HG02852 (cell line): ENCODE data around the gene GALNT1.
"Not testable (repeated sequence)": the region's sequence is repeated elsewhere in the genome, so short reads cannot be mapped to it uniquely, and the experiment has no call there.

Experiments
- ATAC-seq: cut with Tn5 transposase; IDR thresholded peaks from one replicate; pipeline ENCODE4 v1.9.1; 2021; ENCODE audit warnings: mild to moderate bottlenecking, moderate library complexity; ENCODE audit not compliant: unreplicated experiment

Gene GALNT1

GRCh38 chr18:35581546-35581897 lies at the start of gene GALNT1:
Gene GALNT1 (plus strand): TSS chr18:35581740. CDS start chr18:35654663, 72,923 bp downstream.
- peak; percentile 24 for ATAC-seq

DNA sequence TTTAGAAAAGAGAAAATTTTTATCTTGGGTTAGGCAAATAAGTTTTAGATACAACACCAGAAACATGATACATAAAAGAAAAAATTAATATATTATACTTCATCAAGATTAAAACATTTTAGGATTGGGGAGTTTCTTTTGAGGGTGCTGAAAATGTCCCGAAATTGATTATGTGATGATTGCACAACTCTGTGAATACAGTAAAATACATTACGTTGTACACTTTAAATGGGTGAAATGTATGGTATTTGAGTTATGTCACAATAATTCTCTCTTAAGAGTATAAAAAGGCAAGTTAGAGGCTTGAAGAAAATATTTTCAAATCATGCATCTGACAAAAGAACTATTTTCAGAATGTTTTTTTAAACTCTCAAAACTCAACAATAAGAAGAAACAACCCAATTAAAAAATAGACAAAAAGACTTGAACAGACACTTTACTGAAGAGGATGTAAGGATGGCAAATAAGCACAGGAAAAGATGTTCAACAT lies 47.6 kb upstream of the GALNT1 start:
- ATAC-seq, result no peak

GRCh38 chr18:35535297-35535696 lies 46.2 kb upstream of the GALNT1 start:
- no peak for ATAC-seq

DNA sequence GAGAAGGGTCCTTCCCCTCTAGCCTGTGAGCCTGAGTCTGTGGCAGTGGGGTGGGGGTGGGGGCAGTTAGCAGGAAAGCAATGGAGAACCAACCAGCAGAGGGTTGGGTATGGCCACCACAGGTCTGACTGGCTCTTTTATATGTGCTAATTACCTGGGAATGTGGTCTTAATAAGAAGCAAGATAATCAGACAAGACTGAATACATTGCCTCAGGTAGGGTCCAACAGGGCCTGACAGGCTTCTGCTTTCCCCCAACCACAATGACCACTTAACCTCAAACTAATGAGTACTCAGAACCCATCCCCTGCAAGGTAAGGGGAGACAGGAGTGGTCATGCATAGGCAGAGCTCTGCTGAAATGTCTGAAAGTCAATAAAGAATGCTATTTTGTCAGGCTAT lies 39.2 kb upstream of the GALNT1 start:
- no peak for ATAC-seq

DNA sequence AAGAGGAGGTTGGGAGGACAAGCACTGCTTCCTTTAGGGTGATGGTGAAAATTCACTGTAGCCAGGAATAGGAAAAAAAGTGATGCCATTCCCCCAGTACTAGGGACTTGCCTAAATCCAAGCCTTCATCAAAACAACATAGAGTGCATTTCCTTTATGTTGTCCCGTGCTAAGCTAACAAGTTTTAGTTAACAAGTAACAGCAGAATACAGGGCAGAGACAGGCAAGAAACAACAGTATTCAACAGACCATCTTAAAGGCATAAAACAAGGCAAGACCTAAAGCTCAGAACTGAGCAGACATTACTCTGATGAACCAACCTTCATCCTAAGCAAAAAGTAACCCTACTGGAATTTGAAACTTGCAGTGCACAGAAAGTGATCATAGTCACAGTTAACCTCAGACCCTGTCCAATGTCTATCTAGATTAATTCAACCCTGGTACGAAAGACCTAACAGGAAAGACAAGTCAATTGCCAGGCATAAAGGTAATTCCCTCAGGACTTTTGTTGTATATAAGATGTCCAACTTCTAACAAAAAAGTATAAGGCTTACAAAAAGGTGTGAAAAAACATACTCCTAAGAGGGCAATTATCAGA lies 34.4 kb upstream of the GALNT1 start:
- no peak for ATAC-seq

DNA sequence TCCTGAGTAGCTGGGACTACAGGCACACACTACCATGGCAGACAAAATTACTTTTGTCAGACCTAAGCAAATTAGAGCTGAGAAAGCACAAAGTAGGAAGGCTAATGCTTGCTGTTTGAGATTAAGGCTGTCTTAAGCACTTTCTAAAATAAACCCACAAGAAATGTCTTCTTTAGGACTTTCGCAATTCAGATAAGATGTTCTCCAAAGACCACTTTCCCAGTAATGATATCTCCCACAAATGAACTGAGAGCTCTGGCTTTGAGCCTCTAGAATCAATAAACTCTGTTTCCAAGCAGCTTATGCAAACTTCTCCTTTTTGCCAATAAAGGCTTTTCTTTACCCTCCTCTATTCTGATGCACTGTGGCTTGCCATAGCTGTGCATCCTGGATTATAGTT lies 32.0 kb upstream of the GALNT1 start:
- ATAC-seq, result no peak

DNA sequence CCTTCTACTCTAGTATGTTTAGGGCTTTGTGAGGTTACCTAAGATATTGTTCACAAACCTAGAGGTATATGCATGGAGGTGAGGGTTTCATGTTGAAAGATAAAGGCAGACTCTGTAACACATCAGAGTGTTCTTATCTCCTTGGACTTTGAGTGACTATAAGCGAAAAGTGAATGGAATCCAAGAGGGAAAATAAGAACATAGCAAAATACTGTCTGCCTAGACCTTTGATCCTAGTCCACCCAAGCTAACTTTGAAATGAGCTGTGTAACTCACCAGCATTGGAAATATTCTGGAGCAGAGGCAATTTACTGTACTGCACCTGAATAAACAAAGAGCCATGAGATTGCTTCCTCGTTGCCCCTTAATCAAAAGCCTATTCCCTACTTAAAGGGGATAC lies 28.2 kb upstream of the GALNT1 start:
- ATAC-seq, result no peak

- not testable (repeated sequence) for ATAC-seq
These were observed 26.0 kb upstream of the GALNT1 start for GRCh38 chr18:35555538-35555937.

DNA sequence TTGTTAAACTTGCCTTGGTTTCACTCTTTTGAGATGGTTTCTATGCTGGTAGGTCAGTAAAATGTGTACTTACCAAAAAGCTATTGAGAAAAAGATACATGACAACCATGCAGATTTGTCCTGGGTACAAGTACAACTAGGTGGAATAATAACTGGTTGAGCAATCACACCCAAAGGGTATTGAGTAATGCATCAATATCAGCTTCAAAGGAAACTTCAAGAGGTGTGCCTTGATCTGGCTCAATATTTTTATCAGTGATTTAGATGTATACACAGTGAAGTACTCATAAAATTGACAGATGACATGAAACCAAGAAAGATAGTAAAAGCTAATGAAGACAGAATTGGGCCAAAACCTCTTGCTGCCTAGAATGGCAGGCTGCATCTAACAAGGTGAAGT lies 21.7 kb upstream of the GALNT1 start:
- no peak for ATAC-seq

DNA sequence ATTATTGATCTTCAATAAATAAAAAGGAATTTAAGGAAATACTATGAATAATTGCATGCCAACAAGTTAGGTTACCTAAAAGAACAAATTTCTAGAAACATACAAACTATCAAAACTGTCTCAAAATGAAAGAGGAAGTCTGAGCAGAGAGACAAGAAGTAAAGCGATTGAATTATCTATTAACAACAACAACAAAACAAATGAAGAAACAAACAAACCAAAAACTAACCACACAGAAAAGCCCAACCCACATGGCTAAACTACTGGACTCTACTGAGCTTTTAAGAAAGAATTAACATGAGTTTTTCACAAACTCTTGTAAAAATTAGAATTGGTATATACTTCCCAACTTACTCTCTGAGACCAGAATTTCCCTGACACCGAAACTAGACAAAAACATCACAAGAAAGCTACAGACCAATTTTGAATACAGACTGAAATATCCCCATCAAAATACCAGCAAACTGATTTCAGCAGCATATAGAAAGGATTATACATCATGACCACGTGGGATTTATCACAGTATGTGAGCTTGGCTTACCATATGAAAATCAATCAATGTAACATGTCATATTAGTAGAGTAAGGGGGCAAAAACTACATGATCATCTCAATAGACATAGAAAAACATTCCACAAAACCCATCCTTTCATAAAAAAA lies 16.6 kb upstream of the GALNT1 start:
- peak; percentile 84 for ATAC-seq

- ATAC-seq, result no peak
These were observed 15.5 kb upstream of the GALNT1 start for GRCh38 chr18:35566019-35566418.

- no peak for ATAC-seq
These were observed 11.4 kb upstream of the GALNT1 start for GRCh38 chr18:35570182-35570581.

DNA sequence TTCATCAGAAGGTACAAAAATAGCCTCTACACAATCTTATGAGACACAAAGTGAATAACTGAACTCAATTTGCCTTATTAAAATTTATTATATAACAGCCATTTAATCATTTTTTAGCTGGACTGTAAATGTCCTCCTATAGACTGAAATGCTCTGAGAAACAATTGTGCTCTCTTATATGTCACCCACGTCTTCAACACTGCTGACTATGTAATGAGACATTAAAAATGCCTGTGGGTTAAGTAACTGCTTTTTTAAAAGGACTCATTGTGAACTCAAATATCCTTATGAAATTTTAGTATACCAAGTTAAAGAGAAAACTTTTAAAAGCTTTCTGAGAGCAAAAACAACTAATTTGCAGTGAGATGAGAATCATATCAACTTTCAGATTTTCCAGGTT lies 10.4 kb upstream of the GALNT1 start:
- ATAC-seq, result no peak

- no peak for ATAC-seq
These were observed 8.9 kb upstream of the GALNT1 start for GRCh38 chr18:35572644-35573043.

- no peak for ATAC-seq
These were observed 8.0 kb upstream of the GALNT1 start for GRCh38 chr18:35573531-35573930.

DNA sequence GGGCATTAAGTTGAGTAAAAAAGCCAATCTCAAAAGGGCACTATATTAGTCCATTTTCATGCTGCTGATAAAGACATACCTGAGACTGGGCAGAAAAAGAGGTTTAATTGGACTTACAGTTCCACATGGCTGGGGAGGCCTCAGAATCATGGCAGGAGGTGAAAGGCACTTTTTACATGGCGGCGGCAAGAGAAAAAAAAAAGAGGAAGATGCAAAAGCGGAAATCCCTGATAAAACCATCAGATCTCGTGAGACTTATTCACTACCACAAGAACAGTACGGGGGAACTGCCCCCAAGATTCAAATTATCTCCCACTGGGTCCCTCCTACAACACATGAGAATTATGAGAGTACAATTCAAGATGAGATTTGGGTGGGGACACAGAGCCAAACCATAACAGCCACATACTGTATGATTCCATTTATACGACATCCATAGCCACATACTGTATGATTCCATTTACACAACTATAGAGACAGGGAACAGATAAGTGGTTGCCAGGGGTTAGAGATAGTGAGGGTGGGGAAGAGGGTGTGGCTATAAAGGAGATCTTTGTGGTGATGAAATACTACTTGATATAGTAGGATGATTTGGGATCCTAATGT lies 5.2 kb upstream of the GALNT1 start:
- ATAC-seq, result not testable (repeated sequence)

GRCh38 chr18:35577045-35577848 lies 4.3 kb upstream of the GALNT1 start:
- peak; percentile 48 for ATAC-seq

DNA sequence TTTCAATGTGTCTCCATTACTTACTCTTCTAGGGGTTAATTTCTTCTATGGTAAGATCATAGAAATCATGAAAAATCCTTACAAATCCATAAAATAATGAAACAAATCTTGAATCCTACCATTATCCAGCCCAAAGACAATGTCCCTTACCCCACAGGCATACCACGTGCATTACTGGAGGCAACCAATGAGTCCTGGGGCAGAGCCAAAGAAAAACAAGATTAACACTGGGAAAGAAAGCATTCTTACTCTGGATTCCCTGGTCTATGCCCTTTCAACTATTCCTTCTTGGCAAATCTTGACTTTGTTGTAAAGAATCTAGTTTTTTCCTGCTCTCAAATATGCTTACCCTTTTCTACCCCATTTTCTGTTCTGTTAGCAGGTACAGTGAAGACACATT lies 3.1 kb upstream of the GALNT1 start:
- no peak for ATAC-seq

- no peak for ATAC-seq
These were observed 2.6 kb upstream of the GALNT1 start for GRCh38 chr18:35578936-35579335.

- peak; percentile 53 for ATAC-seq
These were observed 620 bp upstream of the GALNT1 start for GRCh38 chr18:35580701-35581539.
